Left lung (tissue), 10 donors: ENCODE results near the gene KAT8. TPM values are rescaled to one million over a fixed set of nuclear protein-coding genes. Genes with fewer than 3 reads are reported as not detected.

ENCODE experiments used
- ATAC-seq: fragments of 200-7000 bp; cut with Tn5 transposase; one replicate; pipeline ENCODE4 v1.9.1; 2020; ENCODE audit warnings: moderate library complexity
- DNase-seq, 4 donors: peaks; one replicate each; pipeline ENCODE4 v3.0.0-alpha.2; 2013 to 2020
- H3K27ac ChIP-seq, 2 donors: fragments of 200-600 bp; sonication (generic) in 1 of 2; one replicate each; pipeline versions ENCODE4 v1.5.0 to v1.8.0; 2020 to 2021
- H3K27me3 ChIP-seq, 2 donors: fragments of 200-600 bp; sonication (generic) in 1 of 2; one replicate each; pipeline versions ENCODE4 v1.5.0 to v1.8.0; 2020 to 2021
- H3K36me3 ChIP-seq, 2 donors: fragments of 200-600 bp; sonication (generic) in 1 of 2; one replicate each; pipeline versions ENCODE4 v1.5.0 to v1.8.0; 2020 to 2021
- H3K4me1 ChIP-seq, 2 donors: fragments of 200-600 bp; one replicate each; pipeline ENCODE4 v1.8.0; 2021
- H3K4me3 ChIP-seq, 2 donors: fragments of 200-600 bp; sonication (generic) in 1 of 2; one replicate each; pipeline versions ENCODE4 v1.5.0 to v1.8.0; 2020 to 2021; ENCODE audit warnings: mild to moderate bottlenecking in 1 of 2
- H3K9me3 ChIP-seq, 2 donors: fragments of 200-600 bp; sonication (generic) in 1 of 2; one replicate each; pipeline versions ENCODE4 v1.5.0 to v1.8.0; 2020 to 2021
- intact Hi-C, 2 donors: fragments of 100-400 bp; cut with DNase I; formaldehyde crosslinking; loops; one replicate each; pipeline versions ENCODE4 v1.11.2 to v1.14.2; 2022
- polyA plus RNA-seq, 6 donors: library from polyadenylated mRNA; unstranded; fragments of 120-200 nt; gene quantifications; one replicate each; pipeline ENCODE4 v1.2.1, GENCODE V29; 2013; ENCODE audit not compliant: insufficient read length in 6 of 6
- total RNA-seq, 2 donors: library from RNA; stranded (reverse); fragmentation: NEBNext Ultra II Directional; extraction: Animal tissue kit (Norgen Biotek cat#: 25700); gene quantifications; one replicate each; pipeline ENCODE4 v1.2.1, GENCODE V29; 2021
- TF ChIP-seq, protein P1 (sequence below), 2 donors: fragments of 200-600 bp; sonication (generic) in 1 of 2; IDR thresholded peaks; one replicate each; pipeline versions ENCODE4 v1.5.0 to v1.8.0; 2021; ENCODE audit warnings: antibody characterized with exemption in 2 of 2
- donor health status: DM: no; HTN: yes; CAD: no.
- donor health status: DM: no; HTN: no; CAD: no.

Gene KAT8
- total and polyA plus RNA-seq, 8 donors, result 49.8 to 74.6 (median 61.0) TPM

GRCh38 chr16:31077024-31077423 is 40.4 kb upstream of the KAT8 start:
- intact Hi-C loops, result loop anchor here (10.0 kb wide), 2 partner anchors 72 to 78 kb away; partner anchors contain the start of gene PRSS36 (in 1 of the 2)
- no peak overlapping the region for H3K27ac ChIP-seq
- no peaks in the 10 kb centered on the region for H3K9me3 ChIP-seq
- TF ChIP-seq, protein P1, sequence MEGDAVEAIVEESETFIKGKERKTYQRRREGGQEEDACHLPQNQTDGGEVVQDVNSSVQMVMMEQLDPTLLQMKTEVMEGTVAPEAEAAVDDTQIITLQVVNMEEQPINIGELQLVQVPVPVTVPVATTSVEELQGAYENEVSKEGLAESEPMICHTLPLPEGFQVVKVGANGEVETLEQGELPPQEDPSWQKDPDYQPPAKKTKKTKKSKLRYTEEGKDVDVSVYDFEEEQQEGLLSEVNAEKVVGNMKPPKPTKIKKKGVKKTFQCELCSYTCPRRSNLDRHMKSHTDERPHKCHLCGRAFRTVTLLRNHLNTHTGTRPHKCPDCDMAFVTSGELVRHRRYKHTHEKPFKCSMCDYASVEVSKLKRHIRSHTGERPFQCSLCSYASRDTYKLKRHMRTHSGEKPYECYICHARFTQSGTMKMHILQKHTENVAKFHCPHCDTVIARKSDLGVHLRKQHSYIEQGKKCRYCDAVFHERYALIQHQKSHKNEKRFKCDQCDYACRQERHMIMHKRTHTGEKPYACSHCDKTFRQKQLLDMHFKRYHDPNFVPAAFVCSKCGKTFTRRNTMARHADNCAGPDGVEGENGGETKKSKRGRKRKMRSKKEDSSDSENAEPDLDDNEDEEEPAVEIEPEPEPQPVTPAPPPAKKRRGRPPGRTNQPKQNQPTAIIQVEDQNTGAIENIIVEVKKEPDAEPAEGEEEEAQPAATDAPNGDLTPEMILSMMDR (IDR thresholded peaks at IDR 0.05), result no peak
- H3K36me3 ChIP-seq, result peaks cover 0 to 61% of the 10 kb centered on the region in 2 donors
- peaks cover 11 to 44% of the 10 kb centered on the region in 2 donors for H3K4me1 ChIP-seq
- no peak overlapping the region for H3K4me3 ChIP-seq
- DNase-seq, result peak in 1 of 4 donors; percentile 50
- ATAC-seq, result no peak
- H3K27me3 ChIP-seq, result no peaks in the 10 kb centered on the region

DNA sequence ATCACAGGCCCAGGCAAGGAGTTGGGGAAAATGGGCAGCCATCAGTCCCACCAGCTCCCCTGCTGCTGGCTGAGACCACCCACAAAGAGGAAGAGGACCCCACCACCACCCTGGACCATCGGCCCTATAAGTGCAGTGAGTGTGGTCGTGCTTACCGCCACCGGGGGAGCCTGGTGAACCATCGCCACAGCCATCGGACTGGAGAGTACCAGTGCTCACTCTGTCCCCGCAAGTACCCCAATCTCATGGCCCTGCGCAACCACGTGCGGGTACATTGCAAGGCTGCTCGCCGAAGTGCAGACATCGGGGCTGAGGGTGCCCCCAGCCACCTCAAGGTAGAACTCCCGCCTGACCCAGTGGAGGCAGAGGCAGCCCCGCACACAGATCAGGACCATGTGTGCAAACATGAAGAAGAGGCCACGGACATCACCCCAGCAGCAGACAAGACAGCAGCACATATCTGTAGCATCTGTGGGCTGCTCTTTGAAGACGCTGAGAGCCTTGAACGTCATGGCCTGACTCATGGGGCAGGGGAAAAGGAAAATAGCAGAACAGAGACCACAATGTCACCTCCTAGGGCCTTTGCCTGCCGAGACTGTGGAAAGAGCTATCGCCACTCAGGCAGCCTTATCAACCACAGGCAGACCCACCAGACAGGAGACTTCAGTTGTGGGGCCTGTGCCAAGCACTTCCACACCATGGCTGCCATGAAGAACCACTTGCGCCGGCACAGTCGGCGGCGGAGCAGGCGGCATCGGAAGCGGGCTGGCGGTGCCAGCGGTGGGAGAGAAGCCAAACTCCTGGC is 39.7 kb upstream of the KAT8 start:
- peaks cover 7 to 41% of the 10 kb centered on the region in 2 donors for H3K4me1 ChIP-seq
- DNase-seq (peak in 1 of 4 donors; percentile 60), ATAC-seq (no peak)
- H3K36me3 ChIP-seq, result peaks cover 0 to 69% of the 10 kb centered on the region in 2 donors
- H3K27me3 ChIP-seq, result no peaks in the 10 kb centered on the region
- intact Hi-C loops, result loop anchor here (10.0 kb wide), 2 partner anchors 73 to 77 kb away; partner anchors contain the start of gene PRSS36 (in 1 of the 2)
- H3K27ac ChIP-seq, result no peak overlapping the region
- TF ChIP-seq, protein P1 (IDR thresholded peaks at IDR 0.05), result no peak
- H3K9me3 ChIP-seq, result no peaks in the 10 kb centered on the region
- H3K4me3 ChIP-seq, result no peak overlapping the region

- H3K4me3 ChIP-seq, result no peak overlapping the region
- intact Hi-C loops, result loop anchor here (10.0 kb wide), 2 partner anchors 74 to 76 kb away; partner anchors contain the start of gene PRSS36 (in 1 of the 2)
- peaks cover 0 to 78% of the 10 kb centered on the region in 2 donors for H3K36me3 ChIP-seq
- TF ChIP-seq, protein P1 (IDR thresholded peaks at IDR 0.05), result no peak
- DNase-seq (no peak), ATAC-seq (no peak)
- H3K4me1 ChIP-seq, result peaks cover 7 to 38% of the 10 kb centered on the region in 2 donors
- no peaks in the 10 kb centered on the region for H3K9me3 ChIP-seq
- H3K27me3 ChIP-seq, result no peaks in the 10 kb centered on the region
- no peak overlapping the region for H3K27ac ChIP-seq
Observed at GRCh38 chr16:31078597-31079341, 38.7 kb upstream of the KAT8 start.

- no peaks in the 10 kb centered on the region for H3K27me3 ChIP-seq
- no peaks in the 10 kb centered on the region for H3K9me3 ChIP-seq
- no peak overlapping the region for H3K4me3 ChIP-seq
- TF ChIP-seq, protein P1 (IDR thresholded peaks at IDR 0.05), result no peak
- H3K27ac ChIP-seq, result no peak overlapping the region
- ATAC-seq (no peak), DNase-seq (no peak)
- intact Hi-C loops, result loop anchor here (10.0 kb wide), 2 partner anchors 75 kb away; partner anchors contain the start of gene PRSS36 (in 1 of the 2)
- H3K4me1 ChIP-seq, result peaks cover 7 to 38% of the 10 kb centered on the region in 2 donors
- peaks cover 0 to 85% of the 10 kb centered on the region in 2 donors for H3K36me3 ChIP-seq
Observed at GRCh38 chr16:31079342-31079944, 38.0 kb upstream of the KAT8 start.
